Measurements from ENCODE around the gene AADAC.

- TF ChIP-seq POLR2AphosphoS5 (IDR thresholded peaks at IDR 0.05; ENCODE audit: low read depth, low read length), result no peak
- TF ChIP-seq SIN3A (IDR thresholded peaks at IDR 0.05; ENCODE audit: borderline replicate concordance, insufficient read depth, low read length), result no peak
- TF ChIP-seq TAF1 (IDR thresholded peaks at IDR 0.05; ENCODE audit: borderline replicate concordance, insufficient read depth, low read length), result no peak
- no peak for TF ChIP-seq REST (IDR thresholded peaks at IDR 0.05; ENCODE audit: insufficient read depth in 1 of 2, low read depth in 2 of 2, low read length in 2 of 2)
Observed at GRCh38 chr3:151813799-151814198, at the start of gene AADAC.
